Heart left ventricle (tissue), 13 donors: Measurements from ENCODE around the gene SOX10.

Experiments used
- CTCF ChIP-seq, 12 donors: fragments of 200-600 bp; sonication (generic) in 4 of 12; IDR thresholded peaks; one replicate each; pipeline versions ENCODE4 v1.5.0 to v1.8.0; 2018 to 2022; ENCODE audit warnings: antibody characterized with exemption in 12 of 12, mild to moderate bottlenecking in 5 of 12
- POLR2A ChIP-seq, 2 donors: fragments of 450-650 bp; IDR thresholded peaks; one replicate each; pipeline ENCODE4 v1.6.1; 2017; ENCODE audit warnings: antibody characterized with exemption in 2 of 2, mild to moderate bottlenecking in 2 of 2, moderate library complexity in 2 of 2
- donor health status: ischemic (EF 13 %, LVEDD 7.1; RV severe dilation, severe dysfunction).
- donor health status: DM: no; HTN: yes; CAD: no.
- donor health status: DM: no; HTN: no; CAD: no.
- donor health status: ischemic (EF 25% LVEDD 6.9; RV normal size, moderate dysfunction).
- donor health status: ischemic (EF 25% LVEDD 5.7; RV mildly dilated, moderate dysfunction).
- donor health status: ischemic (EF 35%, LVEDD 5.7; RV mildly dilated, moderate dysfunction).
- donor health status: nonischemic (EF 11% LVEDD 7.7; RV severe dilation, severe dysfunction).
- donor health status: DM: yes; HTN: yes; CAD: no.
- donor health status: PGD.
- donor health status: ischemic (EF 29% LVEDD 5.4; RV normal size, mild dysfunction).
- donor health status: nonischemic (EF 23%, LVEDD 6.1; RV moderate dilation, normal function).

- TF ChIP-seq CTCF (IDR thresholded peaks at IDR 0.05): no peak
- no peak for TF ChIP-seq POLR2A (IDR thresholded peaks at IDR 0.05)
These were observed 25.0 kb downstream of the SOX10 start for GRCh38 chr22:37959231-37959825.
